Natural killer cell treated with Interleukin-12 subunit alpha and Interleukin-12 subunit beta and Interleukin-15 and Interleukin-18, amount 100 ng/mL, for 72 hours (primary cell): ENCODE results near the gene AQP12A. TPM values are rescaled to one million over a fixed set of nuclear protein-coding genes. Genes with fewer than 3 reads are reported as not detected.
"Not testable (repeated sequence)": the region's sequence is repeated elsewhere in the genome, so short reads cannot be mapped to it uniquely, and the experiment has no call there.

Experiments
- ATAC-seq, 2 donors: fragments of 150-1000 bp; cut with Tn5 transposase in 1 of 2; sonication (Bioruptor Pico), chemical (Tn5 transposase) in 1 of 2; 2 replicates each; pipeline ENCODE4 v1.10.0; 2021
- DNase-seq: peaks from one replicate; pipeline ENCODE4 v3.0.0; 2022; ENCODE audit warnings: low spot score
- H3K27ac Mint-ChIP-seq, 2 donors: 1 replicate in 1 of 2; 2 replicates in 1 of 2; pipeline ENCODE4 v1.8.0; 2022; ENCODE audit warnings: mixed read lengths in 2 of 2, mild to moderate bottlenecking in 1 of 2, moderate library complexity in 1 of 2
- H3K27me3 Mint-ChIP-seq, 2 donors: 1 replicate in 1 of 2; 2 replicates in 1 of 2; pipeline ENCODE4 v1.8.0; 2022; ENCODE audit warnings: mixed read lengths in 2 of 2
- H3K36me3 Mint-ChIP-seq: one replicate; pipeline ENCODE4 v1.8.0; 2022; ENCODE audit warnings: mixed read lengths
- H3K4me1 Mint-ChIP-seq, 2 donors: 1 replicate in 1 of 2; 2 replicates in 1 of 2; pipeline ENCODE4 v1.8.0; 2022; ENCODE audit warnings: low read depth in 2 of 2, mixed read lengths in 2 of 2, mild to moderate bottlenecking in 1 of 2
- H3K4me3 Mint-ChIP-seq: one replicate; pipeline ENCODE4 v1.8.0; 2022; ENCODE audit warnings: mixed read lengths
- H3K9me3 Mint-ChIP-seq: 2 replicates; pipeline ENCODE4 v1.8.0; 2022; ENCODE audit warnings: mixed read lengths
- total RNA-seq, 2 donors: library from RNA; stranded (reverse); gene quantifications; one replicate each; pipeline ENCODE4 v1.2.3, GENCODE V29; 2022

Gene AQP12A
- not detected for total RNA-seq

- not testable (repeated sequence) for H3K27ac Mint-ChIP-seq, H3K4me1 Mint-ChIP-seq, H3K36me3 Mint-ChIP-seq, H3K9me3 Mint-ChIP-seq, H3K4me3 Mint-ChIP-seq, ATAC-seq, H3K27me3 Mint-ChIP-seq, DNase-seq
These were observed at the start of gene AQP12A for GRCh38 chr2:240691631-240692420. TSS of gene AQP12A (plus strand) at chr2:240691866. CDS start at chr2:240691914, 48 bp downstream.

GRCh38 chr2:240642061-240642805 lies 49.4 kb upstream of the AQP12A start:
- no peaks in the 10 kb centered on the region for H3K9me3 Mint-ChIP-seq
- DNase-seq (no peak), ATAC-seq (no peak)
- no peak overlapping the region for H3K27ac Mint-ChIP-seq
- H3K4me3 Mint-ChIP-seq: no peak overlapping the region
- no peaks in the 10 kb centered on the region for H3K27me3 Mint-ChIP-seq
- peaks cover 5 to 7% of the 10 kb centered on the region in 2 donors for H3K4me1 Mint-ChIP-seq
- H3K36me3 Mint-ChIP-seq: no peaks in the 10 kb centered on the region

GRCh38 chr2:240642806-240643092 lies 48.9 kb upstream of the AQP12A start:
- Mint-ChIP-seq H3K27ac (no peak overlapping the region), H3K36me3 (no peaks in the 10 kb centered on the region), H3K9me3 (no peaks in the 10 kb centered on the region), H3K4me1 (peaks cover 5 to 9% of the 10 kb centered on the region in 2 donors), H3K4me3 (no peak overlapping the region), H3K27me3 (peaks cover 0 to 3% of the 10 kb centered on the region in 2 donors)
- ATAC-seq: no peak
- no peak for DNase-seq

GRCh38 chr2:240643093-240643810 lies 48.4 kb upstream of the AQP12A start:
- Mint-ChIP-seq H3K9me3 (no peaks in the 10 kb centered on the region), H3K4me1 (peaks cover 5 to 9% of the 10 kb centered on the region in 2 donors), H3K4me3 (no peak overlapping the region), H3K27me3 (peaks cover 0 to 5% of the 10 kb centered on the region in 2 donors), H3K27ac (no peak overlapping the region), H3K36me3 (no peaks in the 10 kb centered on the region)
- no peak for DNase-seq
- no peak for ATAC-seq

GRCh38 chr2:240643811-240644150 lies 47.9 kb upstream of the AQP12A start:
- H3K4me1 Mint-ChIP-seq: peaks cover 5 to 13% of the 10 kb centered on the region in 2 donors
- ATAC-seq (no peak), DNase-seq (no peak)
- H3K27me3 Mint-ChIP-seq: peaks cover 0 to 5% of the 10 kb centered on the region in 2 donors
- no peak overlapping the region for H3K27ac Mint-ChIP-seq
- H3K9me3 Mint-ChIP-seq: no peaks in the 10 kb centered on the region
- H3K4me3 Mint-ChIP-seq: no peak overlapping the region
- no peaks in the 10 kb centered on the region for H3K36me3 Mint-ChIP-seq

GRCh38 chr2:240644171-240644651 lies 47.5 kb upstream of the AQP12A start:
- DNase-seq: no peak
- no peak for ATAC-seq
- H3K36me3 Mint-ChIP-seq: no peaks in the 10 kb centered on the region
- H3K4me3 Mint-ChIP-seq: no peak overlapping the region
- H3K27ac Mint-ChIP-seq: no peak overlapping the region
- peaks cover 0 to 6% of the 10 kb centered on the region in 2 donors for H3K27me3 Mint-ChIP-seq
- no peaks in the 10 kb centered on the region for H3K9me3 Mint-ChIP-seq
- peaks cover 5 to 13% of the 10 kb centered on the region in 2 donors for H3K4me1 Mint-ChIP-seq

- no peak overlapping the region for H3K4me3 Mint-ChIP-seq
- H3K9me3 Mint-ChIP-seq: no peaks in the 10 kb centered on the region
- no peaks in the 10 kb centered on the region for H3K36me3 Mint-ChIP-seq
- H3K27ac Mint-ChIP-seq: no peak overlapping the region
- peaks cover 0 to 10% of the 10 kb centered on the region in 2 donors for H3K27me3 Mint-ChIP-seq
- DNase-seq: no peak
- H3K4me1 Mint-ChIP-seq: peaks cover 5 to 13% of the 10 kb centered on the region in 2 donors
- ATAC-seq: peak in 1 of 2 donors; percentile 21
These were observed 46.8 kb upstream of the AQP12A start for GRCh38 chr2:240644859-240645301.

GRCh38 chr2:240645346-240645745 lies 46.3 kb upstream of the AQP12A start:
- ATAC-seq (no peak), DNase-seq (no peak)
- Mint-ChIP-seq H3K4me1 (peaks cover 5 to 13% of the 10 kb centered on the region in 2 donors), H3K4me3 (no peak overlapping the region), H3K9me3 (no peaks in the 10 kb centered on the region), H3K27me3 (peaks cover 0 to 10% of the 10 kb centered on the region in 2 donors), H3K36me3 (no peaks in the 10 kb centered on the region), H3K27ac (no peak overlapping the region)

GRCh38 chr2:240645801-240646175 lies 45.9 kb upstream of the AQP12A start:
- H3K9me3 Mint-ChIP-seq: no peaks in the 10 kb centered on the region
- no peak overlapping the region for H3K4me3 Mint-ChIP-seq
- DNase-seq (no peak), ATAC-seq (no peak)
- peaks cover 0 to 11% of the 10 kb centered on the region in 2 donors for H3K27me3 Mint-ChIP-seq
- H3K4me1 Mint-ChIP-seq: peaks cover 5 to 13% of the 10 kb centered on the region in 2 donors
- peak overlapping the region in 1 of 2 donors; percentile 69 for H3K27ac Mint-ChIP-seq
- H3K36me3 Mint-ChIP-seq: no peaks in the 10 kb centered on the region

- H3K9me3 Mint-ChIP-seq: no peaks in the 10 kb centered on the region
- DNase-seq (no peak), ATAC-seq (no peak)
- no peaks in the 10 kb centered on the region for H3K36me3 Mint-ChIP-seq
- H3K27me3 Mint-ChIP-seq: peaks cover 0 to 15% of the 10 kb centered on the region in 2 donors
- H3K27ac Mint-ChIP-seq: peak overlapping the region in 1 of 2 donors; percentile 69
- no peak overlapping the region for H3K4me3 Mint-ChIP-seq
- H3K4me1 Mint-ChIP-seq: peaks cover 5 to 13% of the 10 kb centered on the region in 2 donors
These were observed 45.3 kb upstream of the AQP12A start for GRCh38 chr2:240646176-240646899.

- H3K27ac Mint-ChIP-seq: no peak overlapping the region
- H3K4me3 Mint-ChIP-seq: no peak overlapping the region
- no peak for ATAC-seq
- no peaks in the 10 kb centered on the region for H3K9me3 Mint-ChIP-seq
- DNase-seq: no peak
- peaks cover 0 to 21% of the 10 kb centered on the region in 2 donors for H3K27me3 Mint-ChIP-seq
- no peaks in the 10 kb centered on the region for H3K36me3 Mint-ChIP-seq
- H3K4me1 Mint-ChIP-seq: peaks cover 5 to 13% of the 10 kb centered on the region in 2 donors
These were observed 44.7 kb upstream of the AQP12A start for GRCh38 chr2:240646900-240647502.

GRCh38 chr2:240647503-240648154 lies 44.0 kb upstream of the AQP12A start:
- Mint-ChIP-seq H3K4me3 (no peak overlapping the region), H3K9me3 (no peaks in the 10 kb centered on the region), H3K4me1 (peaks cover 5 to 13% of the 10 kb centered on the region in 2 donors), H3K27me3 (peaks cover 4 to 24% of the 10 kb centered on the region in 2 donors), H3K36me3 (no peaks in the 10 kb centered on the region), H3K27ac (no peak overlapping the region)
- ATAC-seq (no peak), DNase-seq (no peak)
